ENCODE data around the gene METTL22.

Gene METTL22

GRCh38 chr16:8668113-8668512, 46.6 kb downstream of the METTL22 start:
- DNase-seq, result no peak

- no peak for DNase-seq
These were observed 48.0 kb downstream of the METTL22 start for GRCh38 chr16:8669481-8669880.

GRCh38 chr16:8670014-8670560, 48.6 kb downstream of the METTL22 start:
- no peak for DNase-seq

GRCh38 chr16:8673611-8674412, 52.3 kb downstream of the METTL22 start:
- DNase-seq, result no peak

GRCh38 chr16:8674413-8675022, 53.0 kb downstream of the METTL22 start, which contains the start of gene ABAT:
ABAT (plus strand) TSS chr16:8674617; CDS start chr16:8735740, 61,123 bp downstream.
- peak; percentile 67 for DNase-seq

- no peak for DNase-seq
These were observed 54.0 kb downstream of the METTL22 start for GRCh38 chr16:8675183-8676159.

GRCh38 chr16:8676160-8676547, 54.7 kb downstream of the METTL22 start:
- DNase-seq, result no peak

- no peak for DNase-seq
These were observed 55.4 kb downstream of the METTL22 start for GRCh38 chr16:8676737-8677375.

GRCh38 chr16:8677481-8677880, 56.0 kb downstream of the METTL22 start:
- no peak for DNase-seq

- DNase-seq, result no peak
These were observed 56.8 kb downstream of the METTL22 start for GRCh38 chr16:8678068-8678927.

GRCh38 chr16:8679151-8679550, 57.7 kb downstream of the METTL22 start:
- no peak for DNase-seq

GRCh38 chr16:8682551-8683259, 61.2 kb downstream of the METTL22 start:
- DNase-seq, result no peak

- no peak for DNase-seq
These were observed 62.1 kb downstream of the METTL22 start for GRCh38 chr16:8683640-8684039.

- no peak for DNase-seq
These were observed 64.1 kb downstream of the METTL22 start for GRCh38 chr16:8685617-8686016.

- DNase-seq, result no peak
These were observed 64.6 kb downstream of the METTL22 start for GRCh38 chr16:8686031-8686621.

- no peak for DNase-seq
These were observed 65.4 kb downstream of the METTL22 start for GRCh38 chr16:8686879-8687278.

GRCh38 chr16:8689686-8690085, 68.2 kb downstream of the METTL22 start:
- DNase-seq, result no peak

- DNase-seq, result no peak
These were observed 70.2 kb downstream of the METTL22 start for GRCh38 chr16:8691728-8692127.

- DNase-seq, result no peak
These were observed 73.6 kb downstream of the METTL22 start for GRCh38 chr16:8694795-8695728.
